Transverse colon (tissue), 4 donors: ENCODE results near the gene ZNF490. TPM values are rescaled to one million over a fixed set of nuclear protein-coding genes. Genes with fewer than 3 reads are reported as not detected.

Source experiments
- DNase-seq: peaks from one replicate; pipeline ENCODE4 v3.0.0-alpha.2; 2019
- H3K27ac ChIP-seq, 4 donors: fragments of 200-600 bp; sonication (generic); 2 replicates each; pipeline ENCODE4 v1.5.1; 2016 to 2018; ENCODE audit warnings: inconsistent platforms in 4 of 4
- H3K27me3 ChIP-seq: fragments of 200-600 bp; sonication (generic); 2 replicates; pipeline ENCODE4 v1.5.1; 2017; ENCODE audit warnings: inconsistent platforms
- H3K36me3 ChIP-seq, 4 donors: fragments of 200-600 bp; sonication (generic); 2 replicates each; pipeline ENCODE4 v1.5.1; 2017 to 2019; ENCODE audit warnings: inconsistent platforms in 4 of 4
- H3K4me1 ChIP-seq, 4 donors: fragments of 200-600 bp; sonication (generic); 2 replicates each; pipeline ENCODE4 v1.5.1; 2017 to 2020; ENCODE audit warnings: inconsistent platforms in 4 of 4
- H3K4me3 ChIP-seq, 4 donors: fragments of 200-600 bp; sonication (generic); 1 replicate in 1 of 4; 2 replicates in 3 of 4; pipeline versions ENCODE4 v1.5.1 to v1.6.1; 2017 to 2019; ENCODE audit warnings: inconsistent platforms in 4 of 4
- H3K9me3 ChIP-seq, 2 donors: fragments of 200-600 bp; sonication (generic); 2 replicates each; pipeline ENCODE4 v1.5.1; 2017 to 2019; ENCODE audit warnings: inconsistent platforms in 2 of 2
- CTCF ChIP-seq, 5 experiments: fragments of 200-600 bp in 3 of 5; fragments of 450-650 bp in 2 of 5; sonication (generic) in 3 of 5; IDR thresholded peaks; 1 replicate in 2 of 5; 2 replicates in 3 of 5; pipeline ENCODE4 v1.5.1; 2016 to 2017; ENCODE audit warnings: antibody characterized with exemption in 5 of 5, inconsistent platforms in 3 of 5, mild to moderate bottlenecking in 2 of 5, moderate library complexity in 1 of 5
- EP300 ChIP-seq: sonication (generic); formaldehyde crosslinking; IDR thresholded peaks from one replicate; pipeline ENCODE4 v1.6.1; 2017; ENCODE audit warnings: antibody characterized with exemption, low read depth
- POLR2A ChIP-seq: fragments of 450-650 bp; IDR thresholded peaks from one replicate; pipeline ENCODE4 v1.6.1; 2016; ENCODE audit warnings: antibody characterized with exemption, mild to moderate bottlenecking, moderate library complexity
- POLR2AphosphoS5 ChIP-seq, 3 donors: sonication (generic); formaldehyde crosslinking; IDR thresholded peaks; one replicate each; pipeline ENCODE4 v1.6.1; 2016; ENCODE audit warnings: antibody characterized with exemption in 3 of 3
- WGBS, 2 donors: methylation state at CpG; one replicate each; pipeline ENCODE4 v1.1.5; 2018; ENCODE audit warnings: low coverage in 1 of 2; 5-methylcytosine and 5-hydroxymethylcytosine counted together
- in situ Hi-C, 4 donors: fragments of 200-750 bp; cut with MboI; loops; one replicate each; pipeline versions ENCODE4 v1.15.0 to v1.15.1; 2017; ENCODE audit warnings: low sequenced_read_pairs in 3 of 4, low pct_ligation_motif_present in 1 of 4, low pct_unique_long_range_greater_than_20kb in 1 of 4
- intact Hi-C: fragments of 100-400 bp; cut with DNase I; formaldehyde crosslinking; loops from one replicate; pipeline ENCODE4 v1.15.1; 2023; ENCODE audit warnings: low total_unique reads
- total RNA-seq, 4 donors: library from RNA; depleted of rRNA; stranded (reverse); fragments of >200 nt; gene quantifications; one replicate each; pipeline ENCODE4 v1.1.0, GENCODE V29; 2016

ZNF490 gene
- total RNA-seq, 4 donors from 2014 or later: 6.7 to 54.9 (median 10.8) TPM

- no peak for TF ChIP-seq EP300
- no peak for TF ChIP-seq POLR2A
- no peak for TF ChIP-seq POLR2AphosphoS5 (IDR thresholded peaks at IDR 0.05)
- no peak for TF ChIP-seq CTCF (IDR thresholded peaks at IDR 0.05)
- no peak overlapping the region for H3K4me3 ChIP-seq
- no peaks in the 10 kb centered on the region for H3K4me1 ChIP-seq
- H3K27ac ChIP-seq: no peak overlapping the region
- in situ Hi-C loops: no loop called here
- peaks cover 0 to 11% (median 3%) of the 10 kb centered on the region in 4 donors for H3K36me3 ChIP-seq
- peak; percentile 17 for DNase-seq
- H3K9me3 ChIP-seq: no peaks in the 10 kb centered on the region
- WGBS, 2 donors: 100% methylated on average over 1 of the region's 1 CpG; no CpG with 5 or more reads in 1 of the 2 donors
- no peaks in the 10 kb centered on the region for H3K27me3 ChIP-seq
- intact Hi-C loops: no loop called here
Observed at GRCh38 chr19:12603714-12604113, 6.9 kb downstream of the ZNF490 start.

- intact Hi-C loops (no loop called here), in situ Hi-C loops (no loop called here)
- Histone ChIP-seq H3K27me3 (no peaks in the 10 kb centered on the region), H3K4me3 (no peak overlapping the region), H3K9me3 (no peaks in the 10 kb centered on the region), H3K27ac (no peak overlapping the region), H3K36me3 (peaks cover 0 to under 1% (median 0%) of the 10 kb centered on the region in 4 donors), H3K4me1 (no peaks in the 10 kb centered on the region)
- WGBS, 2 donors: 88 to 91% methylated on average over 9 to 11 of the region's 11 CpGs
- TF ChIP-seq POLR2A: no peak
- no peak for TF ChIP-seq POLR2AphosphoS5 (IDR thresholded peaks at IDR 0.05)
- no peak for TF ChIP-seq CTCF (IDR thresholded peaks at IDR 0.05)
- TF ChIP-seq EP300: no peak
- DNase-seq: no peak
Observed at GRCh38 chr19:12597594-12597993, 13.0 kb downstream of the ZNF490 start.

- 40 to 89% methylated on average over 1 to 38 of the region's 38 CpGs for WGBS, 2 donors
- Histone ChIP-seq H3K9me3 (no peaks in the 10 kb centered on the region), H3K36me3 (no peaks in the 10 kb centered on the region), H3K4me1 (no peaks in the 10 kb centered on the region), H3K4me3 (no peak overlapping the region), H3K27me3 (no peaks in the 10 kb centered on the region), H3K27ac (no peak overlapping the region)
- TF ChIP-seq EP300 (no peak), POLR2AphosphoS5 (IDR thresholded peaks at IDR 0.05) (no peak), POLR2A (no peak), CTCF (IDR thresholded peaks at IDR 0.05) (no peak)
- DNase-seq: no peak
- intact Hi-C loops: no loop called here
- in situ Hi-C loops: no loop called here
Observed at GRCh38 chr19:12596927-12597548, 13.6 kb downstream of the ZNF490 start.

GRCh38 chr19:12596485-12596884 is 14.1 kb downstream of the ZNF490 start:
- WGBS, 2 donors: 90 to 98% methylated on average over 6 to 11 of the region's 11 CpGs
- Histone ChIP-seq H3K27me3 (no peaks in the 10 kb centered on the region), H3K36me3 (no peaks in the 10 kb centered on the region), H3K4me1 (no peaks in the 10 kb centered on the region), H3K9me3 (no peaks in the 10 kb centered on the region), H3K27ac (no peak overlapping the region), H3K4me3 (no peak overlapping the region)
- intact Hi-C loops (no loop called here), in situ Hi-C loops (no loop called here)
- no peak for TF ChIP-seq EP300
- TF ChIP-seq CTCF (IDR thresholded peaks at IDR 0.05): no peak
- TF ChIP-seq POLR2AphosphoS5 (IDR thresholded peaks at IDR 0.05): no peak
- TF ChIP-seq POLR2A: no peak
- no peak for DNase-seq
